ENCODE data around the gene COX10. TPM values are rescaled to one million over a fixed set of nuclear protein-coding genes. Genes with fewer than 3 reads are reported as not detected.
"Not testable (repeated sequence)": the region's sequence is repeated elsewhere in the genome, so short reads cannot be mapped to it uniquely, and the experiment has no call there.

Gene COX10
- total RNA-seq, 1 donor from 2014 or later = 18.4 TPM

DNA sequence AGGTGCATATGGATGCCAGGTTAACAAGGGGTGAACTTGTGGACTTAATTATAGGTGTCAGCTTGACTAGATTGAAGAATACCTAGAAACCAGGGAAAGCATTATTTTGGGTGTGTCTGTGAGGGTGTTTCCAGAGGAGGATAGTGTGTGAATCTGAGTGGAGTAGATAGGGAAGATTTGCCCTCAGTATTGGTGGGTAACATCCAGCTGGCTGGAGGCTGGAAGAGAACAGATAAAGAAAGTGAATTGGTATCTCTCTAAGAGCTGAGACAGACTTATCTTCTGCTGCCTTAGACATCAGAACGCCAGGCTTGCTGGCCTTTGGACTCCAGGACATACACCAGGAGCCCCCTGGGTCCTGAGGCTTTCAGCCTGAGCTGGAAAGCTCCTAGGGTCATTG is 92.1 kb downstream of the COX10 start:
- TF ChIP-seq, protein P1, sequence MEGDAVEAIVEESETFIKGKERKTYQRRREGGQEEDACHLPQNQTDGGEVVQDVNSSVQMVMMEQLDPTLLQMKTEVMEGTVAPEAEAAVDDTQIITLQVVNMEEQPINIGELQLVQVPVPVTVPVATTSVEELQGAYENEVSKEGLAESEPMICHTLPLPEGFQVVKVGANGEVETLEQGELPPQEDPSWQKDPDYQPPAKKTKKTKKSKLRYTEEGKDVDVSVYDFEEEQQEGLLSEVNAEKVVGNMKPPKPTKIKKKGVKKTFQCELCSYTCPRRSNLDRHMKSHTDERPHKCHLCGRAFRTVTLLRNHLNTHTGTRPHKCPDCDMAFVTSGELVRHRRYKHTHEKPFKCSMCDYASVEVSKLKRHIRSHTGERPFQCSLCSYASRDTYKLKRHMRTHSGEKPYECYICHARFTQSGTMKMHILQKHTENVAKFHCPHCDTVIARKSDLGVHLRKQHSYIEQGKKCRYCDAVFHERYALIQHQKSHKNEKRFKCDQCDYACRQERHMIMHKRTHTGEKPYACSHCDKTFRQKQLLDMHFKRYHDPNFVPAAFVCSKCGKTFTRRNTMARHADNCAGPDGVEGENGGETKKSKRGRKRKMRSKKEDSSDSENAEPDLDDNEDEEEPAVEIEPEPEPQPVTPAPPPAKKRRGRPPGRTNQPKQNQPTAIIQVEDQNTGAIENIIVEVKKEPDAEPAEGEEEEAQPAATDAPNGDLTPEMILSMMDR (IDR thresholded peaks at IDR 0.05; ENCODE audit: unreplicated experiment) = no peak
- no peak for DNase-seq (ENCODE audit: low spot score in 2 of 2, unreplicated experiment in 2 of 2)
- Mint-ChIP-seq H3K27ac (no peak overlapping the region), H3K4me1 (peaks cover 1% of the 10 kb centered on the region), H3K27me3 (ENCODE audit: low read depth) (no peaks in the 10 kb centered on the region), H3K36me3 (peaks cover 7% of the 10 kb centered on the region), H3K4me3 (no peak overlapping the region), H3K9me3 (no peaks in the 10 kb centered on the region)

DNA sequence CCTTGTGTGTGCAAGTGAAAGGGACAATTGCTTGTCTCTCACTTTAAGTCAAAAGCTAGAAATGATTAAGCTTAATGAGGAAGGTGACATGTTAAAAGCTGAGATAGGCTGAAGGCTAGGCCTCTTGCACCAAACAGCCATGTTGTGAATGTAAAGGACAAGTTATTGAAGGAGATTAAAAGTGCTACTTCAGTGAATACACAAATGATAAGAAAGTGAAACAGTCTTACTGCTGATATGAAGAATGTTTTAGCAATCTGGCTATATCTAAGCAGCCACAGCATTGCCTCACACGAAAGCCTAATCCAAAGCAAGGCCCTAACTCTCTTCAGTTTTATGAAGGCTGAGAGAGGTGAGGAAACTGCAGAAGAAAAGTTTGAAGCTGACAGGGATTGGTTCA is 96.3 kb downstream of the COX10 start:
- peaks cover 34% of the 10 kb centered on the region for H3K36me3 Mint-ChIP-seq
- no peak overlapping the region for H3K27ac Mint-ChIP-seq
- peaks cover 27% of the 10 kb centered on the region for H3K9me3 Mint-ChIP-seq
- no peak for DNase-seq (ENCODE audit: low spot score in 2 of 2, unreplicated experiment in 2 of 2)
- peaks cover 1% of the 10 kb centered on the region for H3K4me1 Mint-ChIP-seq
- H3K27me3 Mint-ChIP-seq (ENCODE audit: low read depth) = no peaks in the 10 kb centered on the region
- no peak overlapping the region for H3K4me3 Mint-ChIP-seq
- TF ChIP-seq, protein P1 (IDR thresholded peaks at IDR 0.05; ENCODE audit: unreplicated experiment) = no peak

DNA sequence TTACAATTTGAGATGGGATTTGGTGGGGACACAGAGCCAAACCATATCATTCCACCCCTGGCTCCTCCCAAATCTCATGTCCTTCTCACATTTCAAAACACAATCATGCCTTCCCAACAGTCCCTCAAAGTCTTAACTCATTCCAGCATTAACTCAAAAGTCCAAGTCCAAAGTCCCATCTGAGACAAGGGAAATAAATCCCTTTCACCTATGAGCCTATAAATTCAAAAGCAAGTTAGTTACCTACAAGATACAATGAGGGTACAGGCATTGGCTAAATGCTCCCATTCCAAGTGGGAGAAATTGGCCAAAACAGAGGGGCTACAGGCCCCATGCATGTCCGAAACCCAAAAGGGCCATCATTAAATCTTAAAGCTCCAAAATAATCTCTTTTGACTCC is 98.5 kb downstream of the COX10 start:
- H3K9me3 Mint-ChIP-seq = peaks cover 31% of the 10 kb centered on the region
- not testable (repeated sequence) for H3K27ac Mint-ChIP-seq; H3K27me3 Mint-ChIP-seq (ENCODE audit: low read depth); H3K4me3 Mint-ChIP-seq; H3K4me1 Mint-ChIP-seq; DNase-seq (ENCODE audit: low spot score in 2 of 2, unreplicated experiment in 2 of 2)
- H3K36me3 Mint-ChIP-seq = peaks cover 34% of the 10 kb centered on the region

DNA sequence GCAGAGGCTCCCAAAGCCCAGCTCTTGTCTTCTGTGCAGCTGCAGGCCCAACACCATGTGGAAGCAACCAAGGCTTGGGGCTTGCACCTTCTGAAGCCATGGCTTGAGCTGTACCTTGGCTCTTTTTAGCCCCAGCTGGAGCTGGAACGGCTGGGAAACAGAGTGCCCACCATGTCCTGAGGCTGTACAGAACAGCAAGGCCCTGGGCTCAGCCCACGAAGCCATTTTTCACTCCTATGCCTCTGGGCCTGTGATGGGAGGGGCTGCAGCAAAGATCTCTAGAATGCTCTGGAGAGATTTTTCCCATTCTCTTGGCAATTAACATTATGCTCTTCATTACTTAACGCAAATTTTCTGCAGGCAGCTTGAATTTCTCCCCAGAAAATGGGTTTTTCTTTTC is 99.3 kb downstream of the COX10 start:
- Mint-ChIP-seq H3K36me3 (peaks cover 32% of the 10 kb centered on the region), H3K4me3 (no peak overlapping the region), H3K4me1 (peaks cover 1% of the 10 kb centered on the region), H3K27ac (no peak overlapping the region), H3K27me3 (ENCODE audit: low read depth) (no peaks in the 10 kb centered on the region), H3K9me3 (peaks cover 31% of the 10 kb centered on the region)
- TF ChIP-seq, protein P1 (IDR thresholded peaks at IDR 0.05; ENCODE audit: unreplicated experiment) = no peak
- no peak for DNase-seq (ENCODE audit: low spot score in 2 of 2, unreplicated experiment in 2 of 2)

DNA sequence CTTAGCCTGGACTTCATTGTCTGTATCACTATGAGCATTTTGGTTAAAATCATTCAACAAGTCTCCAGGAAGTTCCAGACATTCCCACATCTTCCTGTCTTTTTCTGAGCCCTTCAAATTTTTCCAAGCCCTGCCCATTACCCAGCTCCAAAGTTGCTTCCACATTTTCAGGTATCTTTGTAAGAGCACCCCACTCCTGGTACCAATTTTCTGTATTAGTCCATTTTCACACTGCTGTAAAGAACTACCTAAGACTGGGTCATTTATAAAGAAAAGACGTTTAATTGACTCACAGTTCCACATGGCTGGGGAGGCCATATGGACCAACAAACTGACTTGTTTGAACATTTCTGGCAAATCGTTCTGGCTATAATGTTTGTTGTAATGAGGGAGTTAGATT is 100.0 kb downstream of the COX10 start:
- H3K9me3 Mint-ChIP-seq = peaks cover 31% of the 10 kb centered on the region
- H3K27me3 Mint-ChIP-seq (ENCODE audit: low read depth) = no peaks in the 10 kb centered on the region
- no peak for DNase-seq (ENCODE audit: low spot score in 2 of 2, unreplicated experiment in 2 of 2)
- H3K27ac Mint-ChIP-seq = no peak overlapping the region
- peaks cover 1% of the 10 kb centered on the region for H3K4me1 Mint-ChIP-seq
- peaks cover 31% of the 10 kb centered on the region for H3K36me3 Mint-ChIP-seq
- no peak overlapping the region for H3K4me3 Mint-ChIP-seq
- TF ChIP-seq, protein P1 (IDR thresholded peaks at IDR 0.05; ENCODE audit: unreplicated experiment) = no peak

DNA sequence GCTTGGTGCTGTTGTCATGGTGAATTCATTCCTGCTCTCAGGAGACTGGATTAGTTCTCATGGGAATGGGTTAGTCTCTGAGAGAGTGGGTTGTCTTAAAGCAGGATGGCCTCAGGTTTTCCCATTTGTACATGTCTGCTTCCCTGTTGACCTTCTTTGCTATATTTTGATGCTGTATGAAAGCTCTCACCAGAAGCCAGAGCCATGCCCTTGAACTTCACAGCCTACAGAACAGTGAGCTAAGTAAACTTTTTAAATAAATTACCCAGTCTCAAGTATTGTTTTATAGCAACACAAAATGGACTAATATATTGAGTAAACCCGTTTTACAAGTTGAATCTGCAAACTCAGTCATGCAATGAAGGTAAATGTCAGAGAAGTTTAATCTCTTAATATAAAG is 100.6 kb downstream of the COX10 start:
- H3K36me3 Mint-ChIP-seq = peaks cover 31% of the 10 kb centered on the region
- peaks cover 31% of the 10 kb centered on the region for H3K9me3 Mint-ChIP-seq
- no peak overlapping the region for H3K4me3 Mint-ChIP-seq
- peaks cover 1% of the 10 kb centered on the region for H3K4me1 Mint-ChIP-seq
- DNase-seq (ENCODE audit: low spot score in 2 of 2, unreplicated experiment in 2 of 2) = no peak
- H3K27me3 Mint-ChIP-seq (ENCODE audit: low read depth) = no peaks in the 10 kb centered on the region
- TF ChIP-seq, protein P1 (IDR thresholded peaks at IDR 0.05; ENCODE audit: unreplicated experiment) = no peak
- H3K27ac Mint-ChIP-seq = no peak overlapping the region

DNA sequence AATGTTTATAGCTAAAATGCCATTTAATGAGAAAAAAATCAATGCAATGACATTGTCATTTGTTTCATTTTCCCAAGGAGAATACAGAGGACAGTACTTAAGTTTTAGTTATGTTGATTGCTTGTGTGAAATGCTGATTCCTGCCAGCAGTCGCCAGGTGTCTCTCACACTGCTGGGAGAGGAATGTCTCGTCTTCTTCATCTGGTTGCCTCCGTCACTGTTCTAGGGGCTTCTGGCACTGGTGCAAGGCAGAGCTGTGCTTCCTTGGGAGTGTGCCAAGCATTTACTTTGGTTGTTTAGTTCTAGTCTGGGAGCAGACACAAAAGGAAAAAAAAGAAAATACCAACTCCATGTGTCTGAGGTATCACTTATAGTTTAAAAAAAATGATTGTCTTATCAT is 107.7 kb downstream of the COX10 start:
- H3K27me3 Mint-ChIP-seq (ENCODE audit: low read depth); H3K27ac Mint-ChIP-seq; H3K9me3 Mint-ChIP-seq; H3K4me1 Mint-ChIP-seq; H3K36me3 Mint-ChIP-seq; DNase-seq (ENCODE audit: low spot score in 2 of 2, unreplicated experiment in 2 of 2); H3K4me3 Mint-ChIP-seq: not testable (repeated sequence)

DNA sequence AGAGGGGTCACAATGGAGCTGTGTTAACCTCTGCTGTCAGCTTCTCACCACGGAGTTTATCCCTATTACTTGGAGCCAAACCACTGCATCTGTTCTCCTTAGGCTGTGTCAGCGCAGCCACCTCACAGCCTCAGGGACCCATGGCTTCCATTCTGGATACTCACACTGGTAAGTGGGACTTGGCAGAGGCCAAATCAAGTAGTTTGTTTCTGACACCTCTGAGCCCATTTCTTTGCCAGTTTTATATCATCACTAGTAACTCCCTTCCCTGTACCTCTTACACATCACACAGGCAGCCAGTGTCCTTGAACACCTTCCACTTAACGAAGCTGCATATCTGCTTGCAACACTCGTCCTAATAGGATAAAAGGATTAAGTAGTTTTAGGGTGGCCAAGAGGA is 108.5 kb downstream of the COX10 start:
- DNase-seq (ENCODE audit: low spot score in 2 of 2, unreplicated experiment in 2 of 2); H3K27ac Mint-ChIP-seq; H3K36me3 Mint-ChIP-seq; H3K4me3 Mint-ChIP-seq; H3K4me1 Mint-ChIP-seq; H3K27me3 Mint-ChIP-seq (ENCODE audit: low read depth); H3K9me3 Mint-ChIP-seq: not testable (repeated sequence)

DNA sequence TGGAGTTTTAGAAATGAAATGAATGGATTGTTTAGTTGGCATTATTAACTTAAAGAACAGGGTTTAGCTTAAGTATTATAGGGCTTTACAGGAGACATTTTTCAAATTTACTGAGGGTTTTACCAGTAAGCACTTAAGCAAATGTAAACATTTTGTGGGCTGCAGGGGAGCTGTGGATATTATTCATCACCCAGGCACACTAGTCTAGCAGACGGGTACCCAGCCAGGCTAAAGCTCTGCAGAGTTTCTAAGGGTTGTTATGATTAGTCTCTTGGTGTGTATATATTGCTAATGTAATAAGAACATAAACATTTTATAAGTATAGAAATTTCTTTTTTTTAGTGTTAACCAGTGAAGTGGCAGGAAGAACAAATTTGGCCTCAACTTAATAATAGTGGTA is 110.6 kb downstream of the COX10 start:
- H3K27ac Mint-ChIP-seq; H3K4me1 Mint-ChIP-seq; H3K36me3 Mint-ChIP-seq; DNase-seq (ENCODE audit: low spot score in 2 of 2, unreplicated experiment in 2 of 2); H3K27me3 Mint-ChIP-seq (ENCODE audit: low read depth); H3K9me3 Mint-ChIP-seq; H3K4me3 Mint-ChIP-seq: not testable (repeated sequence)

DNA sequence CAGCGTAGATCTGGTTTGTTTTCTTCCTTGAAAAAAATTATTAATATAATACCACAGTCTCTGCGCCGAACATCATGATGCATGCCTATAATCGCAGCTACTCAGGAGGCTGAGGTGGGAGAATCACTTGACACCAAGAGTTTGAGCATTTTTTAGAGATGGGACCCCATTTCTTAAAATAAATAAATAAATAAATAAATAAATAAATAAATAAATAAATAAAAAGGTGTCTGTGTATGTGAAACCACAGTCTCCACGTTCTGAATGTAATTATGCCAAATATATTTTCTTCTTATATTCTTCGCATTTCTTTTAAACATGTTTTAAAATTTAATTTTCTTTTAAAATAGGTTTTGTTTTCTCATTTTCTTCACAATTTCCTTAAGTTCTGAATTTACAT is 112.8 kb downstream of the COX10 start:
- not testable (repeated sequence) for H3K4me1 Mint-ChIP-seq; DNase-seq (ENCODE audit: low spot score in 2 of 2, unreplicated experiment in 2 of 2); H3K27me3 Mint-ChIP-seq (ENCODE audit: low read depth); H3K9me3 Mint-ChIP-seq; H3K27ac Mint-ChIP-seq; H3K4me3 Mint-ChIP-seq; H3K36me3 Mint-ChIP-seq

Data from mesothelial cell of epicardium (in vitro differentiated cells).